ENCODE data around the gene CRYBG2.

DNA sequence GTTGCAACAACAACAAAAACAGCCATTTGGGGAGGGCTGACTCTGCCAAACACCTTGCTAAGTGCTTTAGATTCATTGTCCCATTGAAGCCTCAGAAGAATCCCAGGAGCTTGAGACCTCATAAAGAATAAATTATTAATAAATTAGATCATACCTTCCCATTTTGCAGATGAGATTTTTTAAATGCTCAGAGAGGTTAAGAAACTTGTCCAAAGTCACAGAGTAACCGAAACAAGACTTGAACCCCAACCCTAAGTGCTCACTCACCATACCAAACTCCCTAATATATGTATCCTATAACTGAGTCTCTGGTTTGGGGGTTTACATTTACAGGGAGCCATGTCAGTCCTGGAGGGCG is 3.6 kb downstream of the CRYBG2 start:
- TF ChIP-seq, protein P1, sequence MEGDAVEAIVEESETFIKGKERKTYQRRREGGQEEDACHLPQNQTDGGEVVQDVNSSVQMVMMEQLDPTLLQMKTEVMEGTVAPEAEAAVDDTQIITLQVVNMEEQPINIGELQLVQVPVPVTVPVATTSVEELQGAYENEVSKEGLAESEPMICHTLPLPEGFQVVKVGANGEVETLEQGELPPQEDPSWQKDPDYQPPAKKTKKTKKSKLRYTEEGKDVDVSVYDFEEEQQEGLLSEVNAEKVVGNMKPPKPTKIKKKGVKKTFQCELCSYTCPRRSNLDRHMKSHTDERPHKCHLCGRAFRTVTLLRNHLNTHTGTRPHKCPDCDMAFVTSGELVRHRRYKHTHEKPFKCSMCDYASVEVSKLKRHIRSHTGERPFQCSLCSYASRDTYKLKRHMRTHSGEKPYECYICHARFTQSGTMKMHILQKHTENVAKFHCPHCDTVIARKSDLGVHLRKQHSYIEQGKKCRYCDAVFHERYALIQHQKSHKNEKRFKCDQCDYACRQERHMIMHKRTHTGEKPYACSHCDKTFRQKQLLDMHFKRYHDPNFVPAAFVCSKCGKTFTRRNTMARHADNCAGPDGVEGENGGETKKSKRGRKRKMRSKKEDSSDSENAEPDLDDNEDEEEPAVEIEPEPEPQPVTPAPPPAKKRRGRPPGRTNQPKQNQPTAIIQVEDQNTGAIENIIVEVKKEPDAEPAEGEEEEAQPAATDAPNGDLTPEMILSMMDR (IDR thresholded peaks at IDR 0.05; ENCODE audit: poor library complexity, severe bottlenecking) = no peak
- TF ChIP-seq EP300 (conservative IDR thresholded peaks at IDR 0.05; ENCODE audit: poor library complexity, severe bottlenecking) = no peak
- TF ChIP-seq, protein P2, sequence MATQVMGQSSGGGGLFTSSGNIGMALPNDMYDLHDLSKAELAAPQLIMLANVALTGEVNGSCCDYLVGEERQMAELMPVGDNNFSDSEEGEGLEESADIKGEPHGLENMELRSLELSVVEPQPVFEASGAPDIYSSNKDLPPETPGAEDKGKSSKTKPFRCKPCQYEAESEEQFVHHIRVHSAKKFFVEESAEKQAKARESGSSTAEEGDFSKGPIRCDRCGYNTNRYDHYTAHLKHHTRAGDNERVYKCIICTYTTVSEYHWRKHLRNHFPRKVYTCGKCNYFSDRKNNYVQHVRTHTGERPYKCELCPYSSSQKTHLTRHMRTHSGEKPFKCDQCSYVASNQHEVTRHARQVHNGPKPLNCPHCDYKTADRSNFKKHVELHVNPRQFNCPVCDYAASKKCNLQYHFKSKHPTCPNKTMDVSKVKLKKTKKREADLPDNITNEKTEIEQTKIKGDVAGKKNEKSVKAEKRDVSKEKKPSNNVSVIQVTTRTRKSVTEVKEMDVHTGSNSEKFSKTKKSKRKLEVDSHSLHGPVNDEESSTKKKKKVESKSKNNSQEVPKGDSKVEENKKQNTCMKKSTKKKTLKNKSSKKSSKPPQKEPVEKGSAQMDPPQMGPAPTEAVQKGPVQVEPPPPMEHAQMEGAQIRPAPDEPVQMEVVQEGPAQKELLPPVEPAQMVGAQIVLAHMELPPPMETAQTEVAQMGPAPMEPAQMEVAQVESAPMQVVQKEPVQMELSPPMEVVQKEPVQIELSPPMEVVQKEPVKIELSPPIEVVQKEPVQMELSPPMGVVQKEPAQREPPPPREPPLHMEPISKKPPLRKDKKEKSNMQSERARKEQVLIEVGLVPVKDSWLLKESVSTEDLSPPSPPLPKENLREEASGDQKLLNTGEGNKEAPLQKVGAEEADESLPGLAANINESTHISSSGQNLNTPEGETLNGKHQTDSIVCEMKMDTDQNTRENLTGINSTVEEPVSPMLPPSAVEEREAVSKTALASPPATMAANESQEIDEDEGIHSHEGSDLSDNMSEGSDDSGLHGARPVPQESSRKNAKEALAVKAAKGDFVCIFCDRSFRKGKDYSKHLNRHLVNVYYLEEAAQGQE (IDR thresholded peaks at IDR 0.05; ENCODE audit: borderline replicate concordance) = no peak
- no peak for TF ChIP-seq TAF1 (IDR thresholded peaks at IDR 0.05; ENCODE audit: low read depth)
- TF ChIP-seq POLR2AphosphoS5 (IDR thresholded peaks at IDR 0.05) = no peak
- TF ChIP-seq MXI1 (conservative IDR thresholded peaks at IDR 0.05; ENCODE audit: poor library complexity, severe bottlenecking) = no peak
- no peak for TF ChIP-seq EZH2 (IDR thresholded peaks at IDR 0.05; ENCODE audit: borderline replicate concordance, insufficient read depth, low read length, poor library complexity, severe bottlenecking)
- TF ChIP-seq RAD21 (conservative IDR thresholded peaks at IDR 0.05) = no peak

All from neural cell (in vitro differentiated cells).